K562 (cell line): ENCODE measurements around the gene COL13A1. TPM values are rescaled to one million over a fixed set of nuclear protein-coding genes. Genes with fewer than 3 reads are reported as not detected.

Source experiments
- ATAC-seq: fragments of 200-7000 bp; cut with Tn5 transposase; 3 replicates; pipeline ENCODE4 v1.9.1; 2020; ENCODE audit warnings: moderate library complexity
- BruUV-seq: library from RNA; stranded (reverse); fragments of 400-500 nt; replicated peaks from 2 replicates; lab custom pipeline; 2021; lab: Mats Ljungman, UMichigan
- CTCF ChIA-PET: fragments of 300-600 bp; formaldehyde crosslinking; extraction: SDS; loops from one replicate; lab custom pipeline; 2021; ENCODE audit warnings: low intra/inter-chr PET ratio; lab: Yijun Ruan, JAX
- POLR2A ChIA-PET: fragments of 300-600, 350-650 bp; sonication (Branson Sonifier 250); formaldehyde crosslinking; extraction: SDS; loops from one replicate; lab custom pipeline; 2021; ENCODE audit warnings: antibody characterized with exemption, inconsistent platforms; lab: Yijun Ruan, JAX
- DNase-seq, 4 experiments: peaks; one replicate each; pipeline versions ENCODE4 v3.0.0 to v3.0.0-alpha.2; 2011 to 2018; ENCODE audit warnings: low spot score in 3 of 4, mixed read lengths in 3 of 4; ENCODE audit errors: extremely low read depth in 1 of 4
- FAIRE-seq: peaks from 2 replicates; lab custom pipeline; 2011; peaks lifted over from hg19 to GRCh38; lab: Jason Lieb, UNC
- H2AFZ ChIP-seq: 2 replicates; pipeline ENCODE4 v1.6.0; 2011; ENCODE audit warnings: low read depth, low read length, control low read depth, inconsistent platforms
- H3K27ac ChIP-seq: fragments of 200-600 bp; 3 replicates; pipeline ENCODE4 v1.8.0; 2011; ENCODE audit warnings: low read depth, mild to moderate bottlenecking, control low read depth, inconsistent platforms, low read length, moderate library complexity, mixed read lengths; ENCODE audit errors: extremely low read depth
- H3K27me3 ChIP-seq, 2 experiments: fragments of 300-600 bp in 1 of 2; 2 replicates in 1 of 2; 3 replicates in 1 of 2; pipeline versions ENCODE4 v1.6.0 to v1.8.0; 2011; ENCODE audit warnings: inconsistent platforms in 2 of 2, low read length in 2 of 2, mild to moderate bottlenecking in 1 of 2, mixed read lengths in 1 of 2, moderate library complexity in 1 of 2; ENCODE audit not compliant: control insufficient read depth in 2 of 2, insufficient read depth in 2 of 2
- H3K36me3 ChIP-seq: fragments of 300-600 bp; 3 replicates; pipeline ENCODE4 v1.8.0; 2011; ENCODE audit warnings: mild to moderate bottlenecking, low read length, inconsistent platforms; ENCODE audit not compliant: control insufficient read depth, insufficient read depth
- H3K4me1 ChIP-seq, 2 experiments: fragments of 200-600 bp in 1 of 2; replicated peaks in 1 of 2; 2 replicates in 1 of 2; 3 replicates in 1 of 2; pipeline versions ENCODE4 v1.5.1 to v1.8.0; 2011; ENCODE audit warnings: inconsistent platforms in 2 of 2, low read length in 2 of 2, mild to moderate bottlenecking in 1 of 2, mixed read lengths in 1 of 2, moderate library complexity in 1 of 2; ENCODE audit not compliant: control insufficient read depth in 2 of 2, insufficient read depth in 2 of 2
- H3K4me2 ChIP-seq: 2 replicates; pipeline ENCODE4 v1.6.1; 2011; ENCODE audit warnings: low read length, control low read depth, inconsistent platforms, mixed read lengths; ENCODE audit not compliant: insufficient read depth
- H3K4me3 ChIP-seq: fragments of 200-600 bp; sonication (generic), shearing (Covaris generic); 2 replicates; pipeline ENCODE4 v1.5.1; 2016; ENCODE audit warnings: control low read depth, inconsistent platforms
- H3K79me2 ChIP-seq: fragments of 200-600 bp; 3 replicates; pipeline ENCODE4 v1.8.0; 2011; ENCODE audit warnings: low read length, inconsistent platforms; ENCODE audit not compliant: control insufficient read depth, insufficient read depth
- H3K9ac ChIP-seq, 2 experiments: 2 replicates each; pipeline versions ENCODE4 v1.6.0 to v1.6.1; 2011; ENCODE audit warnings: low read depth in 2 of 2, low read length in 2 of 2, control low read depth in 1 of 2, inconsistent platforms in 1 of 2, mild to moderate bottlenecking in 1 of 2, mixed read lengths in 1 of 2; ENCODE audit not compliant: insufficient read depth in 1 of 2
- H3K9me1 ChIP-seq: one replicate; pipeline ENCODE4 v1.6.0; 2011; ENCODE audit warnings: inconsistent platforms, mild to moderate bottlenecking, low read length, moderate library complexity; ENCODE audit not compliant: control insufficient read depth, insufficient read depth
- H3K9me3 ChIP-seq: replicated peaks from 2 replicates; pipeline ENCODE4 v1.5.1; 2011; ENCODE audit warnings: low read depth, low read length, inconsistent platforms; ENCODE audit not compliant: control insufficient read depth, insufficient read depth
- H4K20me1 ChIP-seq: replicated peaks from 2 replicates; pipeline ENCODE4 v1.6.1; 2011; ENCODE audit warnings: low read length, inconsistent platforms, mixed read lengths; ENCODE audit not compliant: control insufficient read depth, insufficient read depth
- ARID1B ChIP-seq: fragments of 450-650 bp; IDR thresholded peaks from 2 replicates; pipeline ENCODE4 v1.6.1; 2016; ENCODE audit warnings: antibody characterized with exemption, mild to moderate bottlenecking, inconsistent platforms
- ARNT ChIP-seq, 2 experiments: fragments of 450-650 bp; IDR thresholded peaks; 2 replicates each; pipeline ENCODE4 v1.6.1; 2016; ENCODE audit warnings: mild to moderate bottlenecking in 1 of 2
- CAMTA2 ChIP-seq: fragments of 250-450 bp; sonication (Bioruptor Pico); conservative IDR thresholded peaks from 2 replicates; pipeline ENCODE4 v1.5.1; 2022
- EP400 ChIP-seq: fragments of 450-650 bp; IDR thresholded peaks from 2 replicates; pipeline ENCODE4 v1.6.1; 2017; ENCODE audit warnings: antibody characterized with exemption, mild to moderate bottlenecking, moderate library complexity
- GABPB1 ChIP-seq: sonication (generic); formaldehyde crosslinking; IDR thresholded peaks from 2 replicates; pipeline ENCODE4 v1.8.0; 2022; ENCODE audit warnings: mild to moderate bottlenecking, missing genetic modification reagents
- NFATC3 ChIP-seq: fragments of 450-650 bp; IDR thresholded peaks from 2 replicates; pipeline ENCODE4 v1.6.1; 2017; ENCODE audit warnings: mild to moderate bottlenecking
- PHTF2 ChIP-seq: fragments of 250-450 bp; sonication (Bioruptor Pico); IDR thresholded peaks from 2 replicates; pipeline ENCODE4 v1.5.0; 2021; ENCODE audit warnings: mild to moderate bottlenecking
- SRSF9 ChIP-seq: fragments of 200-400 bp; formaldehyde crosslinking; IDR thresholded peaks from 2 replicates; pipeline ENCODE4 v1.6.1; 2017; ENCODE audit warnings: low read depth, low read length, borderline replicate concordance
- TSHZ1 ChIP-seq: fragments of 250-450 bp; sonication (Bioruptor Pico); IDR thresholded peaks from 2 replicates; pipeline ENCODE4 v1.4.0; 2020; ENCODE audit warnings: mild to moderate bottlenecking, moderate library complexity
- YBX1 ChIP-seq: fragments of 450-650 bp; IDR thresholded peaks from 2 replicates; pipeline ENCODE4 v1.7.1; 2016; ENCODE audit warnings: mild to moderate bottlenecking
- ZNF146 ChIP-seq: IDR thresholded peaks from one replicate; pipeline ENCODE4 v1.6.1; 2018; ENCODE audit warnings: missing compliant biosample characterization; ENCODE audit not compliant: unreplicated experiment
- ZNF778 ChIP-seq: fragments of 450-650 bp; formaldehyde crosslinking; IDR thresholded peaks from 2 replicates; pipeline ENCODE4 v1.4.0; 2020; ENCODE audit warnings: mild to moderate bottlenecking, moderate library complexity
- WGBS: fragments of 100-300 bp; shearing (Covaris generic); methylation state at CpG from one replicate; pipeline ENCODE4 v1.1.6; 2016; ENCODE audit warnings: low coverage, mixed read lengths; ENCODE audit not compliant: insufficient coverage; ENCODE audit errors: missing lambda C conversion rate; 5-methylcytosine and 5-hydroxymethylcytosine counted together
- in situ Hi-C: fragments of 300-500 bp; cut with MboI; formaldehyde crosslinking; loops from 4 replicates; pipeline ENCODE4 v1.15.0; 2018; ENCODE audit warnings: inconsistent platforms, mixed read lengths
- intact Hi-C: fragments of 100-400 bp; cut with micrococcal nuclease; formaldehyde crosslinking; loops from 2 replicates; pipeline ENCODE4 v1.14.2; 2022
- polyA plus RNA-seq, 8 experiments: library from polyadenylated mRNA; depleted of rRNA in 4 of 8; stranded (reverse) in 5 of 8; unstranded in 3 of 8; fragments of >200 nt; fragmentation: Nextera tagmentation in 2 of 8; fragmentation: Illumina TruSeq in 1 of 8; extraction: Ambion mirVana in 2 of 8; extraction: Trizol in 1 of 8; gene quantifications; 2 replicates each; pipeline versions ENCODE4 v1.2.1 to v1.2.3, GENCODE V29; 2011 to 2014; ENCODE audit warnings: inconsistent platforms in 1 of 8, missing spikeins in 1 of 8
- total RNA-seq, 7 experiments: library from RNA; depleted of rRNA in 6 of 7; stranded (reverse); fragments of >200 nt in 6 of 7; fragmentation: Illumina TruSeq in 2 of 7; extraction: Trizol in 2 of 7; gene quantifications; 2 replicates each; pipeline versions ENCODE4 v1.2.1 to v1.2.3, GENCODE V29; 2011 to 2021; ENCODE audit warnings: low replicate concordance in 1 of 7
- TF ChIP-seq, protein P1 (sequence below): fragments of 450-650 bp; IDR thresholded peaks from 2 replicates; pipeline ENCODE4 v1.6.1; 2016; ENCODE audit warnings: borderline replicate concordance
- TF ChIP-seq, protein P2 (sequence below): fragments of 250-450 bp; sonication (Bioruptor Pico); IDR thresholded peaks from 2 replicates; pipeline ENCODE4 v1.4.0; 2020; ENCODE audit warnings: mild to moderate bottlenecking, moderate library complexity
- TF ChIP-seq, protein P3 (sequence below): fragments of 450-650 bp; formaldehyde crosslinking; conservative IDR thresholded peaks from 2 replicates; pipeline ENCODE4 v1.4.0; 2022; ENCODE audit warnings: mild to moderate bottlenecking, missing genetic modification characterization

COL13A1 gene
- total and polyA plus RNA-seq, 9 of the 15 experiments (the other 6 are each of a cell fraction or from before 2014, with no cell fraction given): not detected

GRCh38 chr10:69957241-69957885 lies 155.7 kb downstream of the COL13A1 start:
- no peak overlapping the region for H3K4me2 ChIP-seq
- H3K79me2 ChIP-seq: no peaks in the 10 kb centered on the region
- no peak for FAIRE-seq
- no peaks in the 10 kb centered on the region; the same call in 1 of the 2 replicates for H4K20me1 ChIP-seq
- POLR2A ChIA-PET: interaction anchor here (0.6 kb wide), 1 partner anchor 336 kb away, joined by 3 read pairs; no protein-coding TSS in a partner anchor
- intact Hi-C loops (no loop called here), in situ Hi-C loops (no loop called here)
- CTCF ChIA-PET: no interaction called here
- H3K4me3 ChIP-seq: no peak overlapping the region
- H3K27ac ChIP-seq: no peak overlapping the region
- H3K9ac ChIP-seq: no peak overlapping the region
- no peaks in the 10 kb centered on the region for H3K36me3 ChIP-seq
- H3K4me1 ChIP-seq: no peaks in the 10 kb centered on the region
- no peak for DNase-seq
- H3K9me3 ChIP-seq: no peaks in the 10 kb centered on the region
- no peak for ATAC-seq
- H3K27me3 ChIP-seq: peaks cover 12 to 39% of the 10 kb centered on the region in 2 experiments; a peak in 4 of 5 replicates
- no peaks in the 10 kb centered on the region for H3K9me1 ChIP-seq
- BruUV-seq: no TSS peak
- no peak overlapping the region for H2AFZ ChIP-seq
- WGBS: under 1% methylated on average over 7 of the region's 7 CpGs
- TF ChIP-seq TSHZ1 (CRISPR knock-in tag) (no peak), ARNT (IDR thresholded peaks at IDR 0.05) (no peak), ZNF778 (CRISPR knock-in tag) (no peak), EP400 (no peak), NFATC3 (no peak), PHTF2 (CRISPR knock-in tag) (no peak), GABPB1 (CRISPR knock-in tag) (no peak), YBX1 (no peak), SRSF9 (no peak), ZNF146 (CRISPR knock-in tag) (no peak), ARID1B (no peak), CAMTA2 (CRISPR knock-in tag) (no peak)
- TF ChIP-seq, protein P1, sequence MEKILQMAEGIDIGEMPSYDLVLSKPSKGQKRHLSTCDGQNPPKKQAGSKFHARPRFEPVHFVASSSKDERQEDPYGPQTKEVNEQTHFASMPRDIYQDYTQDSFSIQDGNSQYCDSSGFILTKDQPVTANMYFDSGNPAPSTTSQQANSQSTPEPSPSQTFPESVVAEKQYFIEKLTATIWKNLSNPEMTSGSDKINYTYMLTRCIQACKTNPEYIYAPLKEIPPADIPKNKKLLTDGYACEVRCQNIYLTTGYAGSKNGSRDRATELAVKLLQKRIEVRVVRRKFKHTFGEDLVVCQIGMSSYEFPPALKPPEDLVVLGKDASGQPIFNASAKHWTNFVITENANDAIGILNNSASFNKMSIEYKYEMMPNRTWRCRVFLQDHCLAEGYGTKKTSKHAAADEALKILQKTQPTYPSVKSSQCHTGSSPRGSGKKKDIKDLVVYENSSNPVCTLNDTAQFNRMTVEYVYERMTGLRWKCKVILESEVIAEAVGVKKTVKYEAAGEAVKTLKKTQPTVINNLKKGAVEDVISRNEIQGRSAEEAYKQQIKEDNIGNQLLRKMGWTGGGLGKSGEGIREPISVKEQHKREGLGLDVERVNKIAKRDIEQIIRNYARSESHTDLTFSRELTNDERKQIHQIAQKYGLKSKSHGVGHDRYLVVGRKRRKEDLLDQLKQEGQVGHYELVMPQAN: no peak
- TF ChIP-seq, protein P2, sequence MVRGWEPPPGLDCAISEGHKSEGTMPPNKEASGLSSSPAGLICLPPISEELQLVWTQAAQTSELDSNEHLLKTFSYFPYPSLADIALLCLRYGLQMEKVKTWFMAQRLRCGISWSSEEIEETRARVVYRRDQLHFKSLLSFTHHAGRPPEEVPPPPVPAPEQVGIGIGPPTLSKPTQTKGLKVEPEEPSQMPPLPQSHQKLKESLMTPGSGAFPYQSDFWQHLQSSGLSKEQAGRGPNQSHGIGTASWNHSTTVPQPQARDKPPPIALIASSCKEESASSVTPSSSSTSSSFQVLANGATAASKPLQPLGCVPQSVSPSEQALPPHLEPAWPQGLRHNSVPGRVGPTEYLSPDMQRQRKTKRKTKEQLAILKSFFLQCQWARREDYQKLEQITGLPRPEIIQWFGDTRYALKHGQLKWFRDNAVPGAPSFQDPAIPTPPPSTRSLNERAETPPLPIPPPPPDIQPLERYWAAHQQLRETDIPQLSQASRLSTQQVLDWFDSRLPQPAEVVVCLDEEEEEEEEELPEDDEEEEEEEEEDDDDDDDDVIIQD: no peak
- TF ChIP-seq, protein P3, sequence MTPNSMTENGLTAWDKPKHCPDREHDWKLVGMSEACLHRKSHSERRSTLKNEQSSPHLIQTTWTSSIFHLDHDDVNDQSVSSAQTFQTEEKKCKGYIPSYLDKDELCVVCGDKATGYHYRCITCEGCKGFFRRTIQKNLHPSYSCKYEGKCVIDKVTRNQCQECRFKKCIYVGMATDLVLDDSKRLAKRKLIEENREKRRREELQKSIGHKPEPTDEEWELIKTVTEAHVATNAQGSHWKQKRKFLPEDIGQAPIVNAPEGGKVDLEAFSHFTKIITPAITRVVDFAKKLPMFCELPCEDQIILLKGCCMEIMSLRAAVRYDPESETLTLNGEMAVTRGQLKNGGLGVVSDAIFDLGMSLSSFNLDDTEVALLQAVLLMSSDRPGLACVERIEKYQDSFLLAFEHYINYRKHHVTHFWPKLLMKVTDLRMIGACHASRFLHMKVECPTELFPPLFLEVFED (CRISPR knock-in tag): no peak
